ENCODE results near the gene ADAD1.

The ADAD1 gene

DNA sequence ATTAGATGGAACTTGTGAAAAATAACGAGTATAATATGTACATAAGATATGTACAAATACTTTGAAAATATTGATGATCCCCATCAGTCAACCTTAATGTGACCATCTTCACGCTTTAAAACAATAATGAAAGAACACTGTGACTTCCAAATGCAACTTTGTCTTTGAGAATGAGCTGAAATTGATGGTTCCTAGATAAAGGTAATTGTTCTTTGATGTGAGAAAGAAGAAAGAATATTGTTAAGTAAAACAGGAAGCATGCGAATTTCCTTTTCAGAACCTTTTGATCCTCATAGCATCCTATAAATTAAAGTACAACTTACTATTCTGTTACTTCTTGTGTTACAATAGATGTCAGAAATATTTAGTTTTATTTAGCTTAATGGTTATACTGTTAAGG, 55.5 kb downstream of the ADAD1 start:
- in situ Hi-C loops (cut with MboI; ENCODE audit: low pct_unique_long_range_greater_than_20kb, low sequenced_read_pairs, unreplicated experiment) = no loop called here
- DNase-seq (ENCODE audit: low spot score) = no peak
- TF ChIP-seq, protein P1, sequence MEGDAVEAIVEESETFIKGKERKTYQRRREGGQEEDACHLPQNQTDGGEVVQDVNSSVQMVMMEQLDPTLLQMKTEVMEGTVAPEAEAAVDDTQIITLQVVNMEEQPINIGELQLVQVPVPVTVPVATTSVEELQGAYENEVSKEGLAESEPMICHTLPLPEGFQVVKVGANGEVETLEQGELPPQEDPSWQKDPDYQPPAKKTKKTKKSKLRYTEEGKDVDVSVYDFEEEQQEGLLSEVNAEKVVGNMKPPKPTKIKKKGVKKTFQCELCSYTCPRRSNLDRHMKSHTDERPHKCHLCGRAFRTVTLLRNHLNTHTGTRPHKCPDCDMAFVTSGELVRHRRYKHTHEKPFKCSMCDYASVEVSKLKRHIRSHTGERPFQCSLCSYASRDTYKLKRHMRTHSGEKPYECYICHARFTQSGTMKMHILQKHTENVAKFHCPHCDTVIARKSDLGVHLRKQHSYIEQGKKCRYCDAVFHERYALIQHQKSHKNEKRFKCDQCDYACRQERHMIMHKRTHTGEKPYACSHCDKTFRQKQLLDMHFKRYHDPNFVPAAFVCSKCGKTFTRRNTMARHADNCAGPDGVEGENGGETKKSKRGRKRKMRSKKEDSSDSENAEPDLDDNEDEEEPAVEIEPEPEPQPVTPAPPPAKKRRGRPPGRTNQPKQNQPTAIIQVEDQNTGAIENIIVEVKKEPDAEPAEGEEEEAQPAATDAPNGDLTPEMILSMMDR (IDR thresholded peaks at IDR 0.05; ENCODE audit: extremely low read depth, insufficient read depth, missing control alignments) = no peak

DNA sequence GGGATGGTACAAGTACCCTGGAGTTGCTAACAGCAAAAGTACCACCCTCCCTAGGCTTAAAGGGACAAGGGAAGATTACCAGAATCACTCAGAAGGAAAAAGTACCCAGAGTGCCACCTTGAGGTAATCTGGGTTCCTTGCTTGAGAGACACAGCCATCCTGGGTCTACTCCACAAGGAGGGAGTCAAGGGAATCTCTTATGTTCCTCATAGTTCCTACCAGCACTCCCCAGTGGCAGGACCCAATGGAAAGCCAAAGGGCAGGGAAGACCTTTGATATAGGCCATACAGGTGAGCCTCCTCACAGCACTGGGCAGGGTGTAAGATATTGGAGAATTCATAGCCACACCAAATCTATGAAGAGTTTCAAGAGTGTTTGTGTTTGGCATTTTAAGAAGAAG, 72.0 kb downstream of the ADAD1 start:
- TF ChIP-seq, protein P1 (IDR thresholded peaks at IDR 0.05; ENCODE audit: extremely low read depth, insufficient read depth, missing control alignments) = peak; percentile 22
- in situ Hi-C loops (cut with MboI; ENCODE audit: low pct_unique_long_range_greater_than_20kb, low sequenced_read_pairs, unreplicated experiment) = no loop called here
- no peak for DNase-seq (ENCODE audit: low spot score)

DNA sequence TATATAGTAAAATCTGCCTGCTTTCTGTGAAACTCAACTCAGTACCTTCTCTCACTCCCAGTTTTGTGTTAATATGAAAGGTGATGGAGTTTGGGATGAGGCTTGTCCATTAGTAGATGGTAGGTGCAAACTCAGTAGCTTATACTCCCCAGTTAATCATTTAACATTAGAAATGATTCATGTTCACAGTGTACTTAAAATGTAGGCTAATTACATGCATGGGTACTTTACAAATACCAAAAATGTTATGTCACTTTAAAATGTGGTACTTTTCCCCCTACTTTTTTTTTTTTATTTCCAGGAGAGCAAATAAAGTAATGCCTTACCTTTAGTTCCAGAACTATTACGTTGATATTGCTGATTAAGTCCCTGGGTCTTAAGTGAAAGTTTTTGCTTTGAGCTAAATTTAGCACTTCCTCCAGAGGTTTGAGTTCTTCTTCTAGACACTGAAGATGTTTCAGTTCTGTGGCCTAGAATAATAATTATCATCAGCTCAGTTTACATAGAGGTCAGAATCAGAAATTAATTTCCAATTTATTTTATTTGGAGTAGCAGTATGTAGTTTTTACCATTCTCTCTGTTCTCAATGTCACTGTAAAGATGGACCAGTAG, 74.7 kb downstream of the ADAD1 start:
- TF ChIP-seq, protein P1 (IDR thresholded peaks at IDR 0.05; ENCODE audit: extremely low read depth, insufficient read depth, missing control alignments) = no peak
- in situ Hi-C loops (cut with MboI; ENCODE audit: low pct_unique_long_range_greater_than_20kb, low sequenced_read_pairs, unreplicated experiment) = no loop called here
- DNase-seq (ENCODE audit: low spot score) = no peak

DNA sequence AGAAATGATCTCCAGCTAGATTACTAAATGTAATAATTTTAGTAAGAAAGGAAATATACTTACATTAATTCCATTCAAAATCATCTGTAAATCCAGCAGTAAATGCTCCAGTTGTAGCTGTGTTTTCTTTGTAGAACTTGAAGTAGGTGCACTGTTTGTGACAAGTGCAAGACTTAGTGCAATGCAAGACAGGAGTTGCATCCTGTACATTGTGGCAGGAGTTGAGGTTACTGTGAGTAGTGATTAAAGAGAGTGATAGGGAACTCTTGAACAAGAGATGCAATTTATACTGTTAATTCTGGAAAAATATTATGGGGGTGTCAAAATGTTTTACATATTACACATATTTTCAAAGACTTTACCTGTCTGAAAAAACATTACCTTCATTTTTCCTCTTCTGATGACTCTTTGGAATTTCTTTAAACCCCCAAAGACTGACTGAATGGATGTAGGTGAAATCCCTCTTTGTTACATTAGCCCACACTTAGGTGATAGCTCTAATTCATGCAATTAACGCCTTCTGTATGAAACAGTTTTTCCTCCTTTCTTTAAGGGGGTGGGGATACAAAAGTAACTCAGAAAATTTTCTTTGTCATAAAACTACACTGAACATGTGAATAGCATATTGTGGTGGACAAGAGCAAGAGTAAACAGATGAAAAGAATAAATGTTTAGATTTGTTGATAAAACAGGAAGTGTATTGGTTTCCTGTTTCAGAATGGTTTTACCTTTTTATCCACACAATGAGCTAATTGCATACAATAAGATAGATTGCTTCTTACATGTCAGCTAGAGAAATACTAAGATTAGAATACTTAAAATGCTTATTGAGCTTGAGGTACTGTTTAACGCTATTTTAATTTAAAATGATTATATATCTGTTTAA, 77.7 kb downstream of the ADAD1 start, which contains the start of gene IL2:
IL2 (minus strand) TSS at position 495 of the 886 bp plus-strand sequence; CDS start at position 210, 285 bp downstream.
- no peak for DNase-seq (ENCODE audit: low spot score)
- in situ Hi-C loops (cut with MboI; ENCODE audit: low pct_unique_long_range_greater_than_20kb, low sequenced_read_pairs, unreplicated experiment) = no loop called here
- TF ChIP-seq, protein P1 (IDR thresholded peaks at IDR 0.05; ENCODE audit: extremely low read depth, insufficient read depth, missing control alignments) = no peak

DNA sequence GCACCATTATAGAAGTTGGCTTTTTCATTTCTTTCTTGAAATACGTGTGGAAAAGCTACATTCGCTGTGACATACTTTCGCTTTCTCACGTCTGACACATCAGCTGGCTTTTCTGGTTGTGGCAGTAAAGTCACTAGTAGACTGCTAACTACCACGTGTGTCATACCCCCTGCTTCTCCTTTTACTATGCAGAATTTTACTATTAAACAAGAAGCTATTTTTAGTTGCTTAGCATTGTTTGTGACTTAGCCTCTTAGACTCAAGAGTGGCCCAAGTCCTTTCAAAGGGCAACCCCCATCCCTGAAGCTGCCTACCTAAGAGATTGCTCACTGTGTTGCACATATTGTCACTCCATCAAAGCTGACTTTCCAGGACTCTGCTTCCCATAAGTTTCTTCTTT, 79.8 kb downstream of the ADAD1 start:
- DNase-seq (ENCODE audit: low spot score) = peak; percentile 18
- TF ChIP-seq, protein P1 (IDR thresholded peaks at IDR 0.05; ENCODE audit: extremely low read depth, insufficient read depth, missing control alignments) = no peak

DNA sequence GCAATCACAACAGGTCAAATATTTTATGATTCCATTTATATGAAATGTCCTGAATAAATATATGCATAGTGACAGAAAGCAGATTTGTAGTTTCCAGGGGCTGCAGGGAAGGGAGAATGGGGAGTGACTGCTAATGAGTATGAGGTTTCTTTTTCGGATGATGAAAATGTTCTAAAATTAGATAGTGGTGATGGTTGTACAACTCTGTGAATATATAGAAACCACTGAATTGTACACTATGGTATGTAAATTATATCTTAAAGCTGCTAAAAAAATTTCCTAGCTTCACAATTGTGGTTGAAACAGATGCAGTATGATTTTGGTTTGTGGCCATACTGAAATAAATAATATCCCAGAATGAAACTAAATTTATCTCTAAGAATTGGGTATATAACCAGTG, 90.6 kb downstream of the ADAD1 start:
- TF ChIP-seq, protein P1 (IDR thresholded peaks at IDR 0.05; ENCODE audit: extremely low read depth, insufficient read depth, missing control alignments) = no peak
- in situ Hi-C loops (cut with MboI; ENCODE audit: low pct_unique_long_range_greater_than_20kb, low sequenced_read_pairs, unreplicated experiment) = no loop called here
- DNase-seq (ENCODE audit: low spot score) = no peak

More for the DNA sequence above, 79.8 kb downstream of the ADAD1 start:
- in situ Hi-C loops (cut with MboI; ENCODE audit: low pct_unique_long_range_greater_than_20kb, low sequenced_read_pairs, unreplicated experiment) = no loop called here
